ENCODE results near the gene AGBL4. TPM values are rescaled to one million over a fixed set of nuclear protein-coding genes. Genes with fewer than 3 reads are reported as not detected.
"Not testable (repeated sequence)": the region's sequence is repeated elsewhere in the genome, so short reads cannot be mapped to it uniquely, and the experiment has no call there.

Gene AGBL4
- total and polyA plus RNA-seq, 10 donors, result 0.05 to 1.8 (median 0.32) TPM; not detected in 1

GRCh38 chr1:49337251-49337650 lies 686.5 kb downstream of the AGBL4 start:
- no peak for TF ChIP-seq POLR2AphosphoS5 (IDR thresholded peaks at IDR 0.05)
- no peak for TF ChIP-seq CTCF (IDR thresholded peaks at IDR 0.05 in 8 of 11, conservative IDR thresholded peaks at IDR 0.05 in 3 of 11)
- TF ChIP-seq POLR2A (IDR thresholded peaks at IDR 0.05), result no peak
- Histone ChIP-seq H3K27ac (no peak overlapping the region), H3K36me3 (no peaks in the 10 kb centered on the region), H3K4me3 (no peak overlapping the region), H3K9me3 (no peaks in the 10 kb centered on the region), H3K27me3 (replicated peaks in 1 of 7) (no peaks in the 10 kb centered on the region), H3K4me1 (no peaks in the 10 kb centered on the region)
- DNase-seq, result no peak
- 92 to 96% (median 94%) methylated on average over 1 of the region's 1 CpG for WGBS, 5 donors
- intact Hi-C loops (cut with DNase I; ENCODE audit: low total_unique reads), result no loop called here

- no peaks in the 10 kb centered on the region for H3K27me3 ChIP-seq (replicated peaks in 1 of 7)
- 73 to 82% (median 77%) methylated on average over 2 of the region's 2 CpGs for WGBS, 5 donors
- no peaks in the 10 kb centered on the region for H3K9me3 ChIP-seq
- TF ChIP-seq CTCF (IDR thresholded peaks at IDR 0.05 in 8 of 11, conservative IDR thresholded peaks at IDR 0.05 in 3 of 11), result no peak
- TF ChIP-seq POLR2A (IDR thresholded peaks at IDR 0.05), result no peak
- TF ChIP-seq POLR2AphosphoS5 (IDR thresholded peaks at IDR 0.05), result no peak
- no peaks in the 10 kb centered on the region for H3K4me1 ChIP-seq
- H3K36me3 ChIP-seq, result no peaks in the 10 kb centered on the region
- no peak overlapping the region for H3K27ac ChIP-seq
- H3K4me3 ChIP-seq, result no peak overlapping the region
- no peak for DNase-seq
- intact Hi-C loops (cut with DNase I; ENCODE audit: low total_unique reads), result no loop called here
Measured at GRCh38 chr1:49333906-49334305, 689.8 kb downstream of the AGBL4 start.

- H3K27me3 ChIP-seq (replicated peaks in 1 of 7), result no peaks in the 10 kb centered on the region
- 84 to 90% (median 88%) methylated on average over 17 of the region's 17 CpGs for WGBS, 5 donors
- intact Hi-C loops (cut with DNase I; ENCODE audit: low total_unique reads), result no loop called here
- no peak overlapping the region for H3K4me3 ChIP-seq
- H3K27ac ChIP-seq, result no peak overlapping the region
- no peaks in the 10 kb centered on the region for H3K4me1 ChIP-seq
- TF ChIP-seq CTCF (IDR thresholded peaks at IDR 0.05 in 8 of 11, conservative IDR thresholded peaks at IDR 0.05 in 3 of 11) (no peak), POLR2AphosphoS5 (IDR thresholded peaks at IDR 0.05) (no peak)
- DNase-seq, result no peak
- H3K9me3 ChIP-seq, result no peaks in the 10 kb centered on the region
- H3K36me3 ChIP-seq, result no peaks in the 10 kb centered on the region
Measured at GRCh38 chr1:49331066-49331852, 692.5 kb downstream of the AGBL4 start.

DNA sequence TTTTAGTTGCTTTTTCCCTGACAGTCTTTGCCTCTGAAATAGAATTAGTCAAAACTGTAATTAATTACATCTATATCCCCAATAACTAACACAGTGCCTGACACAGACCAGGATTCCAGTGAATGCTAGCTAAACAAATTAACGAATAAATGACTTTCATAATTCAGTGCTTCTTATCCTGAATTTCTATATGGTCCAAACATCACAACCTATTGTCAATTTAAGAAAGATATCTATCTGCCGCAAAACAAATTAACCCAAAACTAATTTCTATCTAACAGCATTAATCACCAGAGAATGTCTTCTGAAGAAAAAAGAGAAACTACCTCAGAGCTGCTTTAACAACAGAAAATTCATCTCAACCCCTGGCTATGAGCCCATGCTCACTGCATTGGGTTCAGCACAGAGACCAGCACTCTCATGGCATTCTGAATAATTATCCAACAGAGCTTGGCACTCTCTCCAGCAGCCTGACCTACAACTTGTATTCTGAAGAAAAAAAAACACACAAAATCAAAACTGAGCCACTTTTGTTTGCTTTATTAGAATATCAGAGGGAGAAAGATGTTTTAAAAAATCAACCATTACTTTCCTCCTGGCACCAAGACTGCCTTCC lies 699.7 kb downstream of the AGBL4 start:
- intact Hi-C loops (cut with DNase I; ENCODE audit: low total_unique reads), result no loop called here
- Histone ChIP-seq H3K4me1 (no peaks in the 10 kb centered on the region), H3K36me3 (no peaks in the 10 kb centered on the region), H3K27ac (no peak overlapping the region), H3K4me3 (no peak overlapping the region), H3K27me3 (replicated peaks in 1 of 7) (no peaks in the 10 kb centered on the region), H3K9me3 (no peaks in the 10 kb centered on the region)
- DNase-seq, result no peak
- WGBS, 5 donors, result 88 to 96% (median 92%) methylated on average over 2 of the region's 2 CpGs
- no peak for TF ChIP-seq POLR2AphosphoS5 (IDR thresholded peaks at IDR 0.05)
- TF ChIP-seq POLR2A (IDR thresholded peaks at IDR 0.05), result no peak
- TF ChIP-seq CTCF (IDR thresholded peaks at IDR 0.05 in 8 of 11, conservative IDR thresholded peaks at IDR 0.05 in 3 of 11), result no peak

GRCh38 chr1:49320493-49320892 lies 703.3 kb downstream of the AGBL4 start:
- H3K27me3 ChIP-seq (replicated peaks in 1 of 7); intact Hi-C loops (cut with DNase I; ENCODE audit: low total_unique reads); H3K4me1 ChIP-seq; H3K9me3 ChIP-seq; H3K4me3 ChIP-seq; H3K36me3 ChIP-seq; H3K27ac ChIP-seq; DNase-seq: not testable (repeated sequence)
- WGBS, 5 donors, result 81 to 88% (median 84%) methylated on average over 2 of the region's 2 CpGs
